Activated naive CD8-positive, alpha-beta T cell treated with anti-CD3 and anti-CD28 coated beads, Interleukin-2, amount 10 ng/mL, durations not matched to agents 7 days and 5 days (primary cell): Measurements from ENCODE around the gene HDAC7. TPM values are rescaled to one million over a fixed set of nuclear protein-coding genes. Genes with fewer than 3 reads are reported as not detected.

ENCODE experiments used
- ATAC-seq: fragments of 150-1000 bp; cut with Tn5 transposase; one replicate; pipeline ENCODE4 v1.10.0; 2021; ENCODE audit warnings: low read depth, moderate library complexity
- POLR2A ChIA-PET: fragments of 350-600 bp; sonication (Branson Sonifier 250); formaldehyde crosslinking; loops from one replicate; lab custom pipeline; 2021; ENCODE audit warnings: antibody characterized with exemption; lab: Charles Lee
- DNase-seq: peaks from one replicate; pipeline ENCODE4 v3.0.0; 2021
- H3K27ac Mint-ChIP-seq: one replicate; pipeline ENCODE4 v1.8.0; 2022; ENCODE audit warnings: mild to moderate bottlenecking, mixed read lengths
- H3K27me3 Mint-ChIP-seq: one replicate; pipeline ENCODE4 v1.8.0; 2022; ENCODE audit warnings: mild to moderate bottlenecking, moderate library complexity, mixed read lengths
- H3K36me3 Mint-ChIP-seq: one replicate; pipeline ENCODE4 v1.8.0; 2021; ENCODE audit warnings: mild to moderate bottlenecking, mixed read lengths
- H3K4me1 Mint-ChIP-seq: one replicate; pipeline ENCODE4 v1.8.0; 2021; ENCODE audit warnings: mixed read lengths
- H3K4me3 Mint-ChIP-seq: one replicate; pipeline ENCODE4 v1.8.0; 2022; ENCODE audit warnings: mild to moderate bottlenecking, moderate library complexity, mixed read lengths
- H3K9me3 Mint-ChIP-seq: one replicate; pipeline ENCODE4 v1.8.0; 2021; ENCODE audit warnings: mixed read lengths
- total RNA-seq, 2 experiments: library from RNA; stranded (reverse); gene quantifications; one replicate each; pipeline ENCODE4 v1.2.3, GENCODE V29; 2021

Gene HDAC7
- total RNA-seq, 2 experiments from 2014 or later: 200 to 215 TPM

- H3K4me1 Mint-ChIP-seq: peaks cover 73% of the 10 kb centered on the region
- no peaks in the 10 kb centered on the region for H3K27me3 Mint-ChIP-seq
- POLR2A ChIA-PET: interaction anchor here (5.3 to 18.4 kb wide), 3 partner anchors 8 to 31 kb away, joined by 28 to 465 read pairs (median 428); partner anchors contain the start of gene HDAC7
- ATAC-seq (no peak), DNase-seq (no peak)
- H3K9me3 Mint-ChIP-seq: no peaks in the 10 kb centered on the region
- H3K4me3 Mint-ChIP-seq: peak overlapping the region; percentile 84
- peaks cover 34% of the 10 kb centered on the region for H3K36me3 Mint-ChIP-seq
- H3K27ac Mint-ChIP-seq: peak overlapping the region; percentile 95
These were observed 18.4 kb downstream of the HDAC7 start for GRCh38 chr12:47801170-47801903.

GRCh38 chr12:47800582-47800981 lies 19.1 kb downstream of the HDAC7 start:
- DNase-seq (no peak), ATAC-seq (no peak)
- Mint-ChIP-seq H3K36me3 (peaks cover 34% of the 10 kb centered on the region), H3K27ac (peak overlapping the region; percentile 95), H3K4me3 (no peak overlapping the region), H3K9me3 (no peaks in the 10 kb centered on the region), H3K27me3 (no peaks in the 10 kb centered on the region), H3K4me1 (peaks cover 65% of the 10 kb centered on the region)
- POLR2A ChIA-PET: interaction anchor here (5.3 to 18.4 kb wide), 3 partner anchors 9 to 32 kb away, joined by 28 to 465 read pairs (median 428); partner anchors contain the start of gene HDAC7

GRCh38 chr12:47799357-47799955 lies 20.2 kb downstream of the HDAC7 start:
- POLR2A ChIA-PET: interaction anchor here (0.6 to 18.4 kb wide), 4 partner anchors 10 to 306 kb away, joined by 3 to 465 read pairs (median 228); partner anchors contain the start of genes HDAC7 and SENP1
- DNase-seq (no peak), ATAC-seq (no peak)
- H3K4me1 Mint-ChIP-seq: peaks cover 54% of the 10 kb centered on the region
- H3K4me3 Mint-ChIP-seq: no peak overlapping the region
- H3K27ac Mint-ChIP-seq: peak overlapping the region; percentile 67
- no peaks in the 10 kb centered on the region for H3K27me3 Mint-ChIP-seq
- peaks cover 26% of the 10 kb centered on the region for H3K36me3 Mint-ChIP-seq
- H3K9me3 Mint-ChIP-seq: no peaks in the 10 kb centered on the region

GRCh38 chr12:47798382-47798948 lies 21.2 kb downstream of the HDAC7 start:
- Mint-ChIP-seq H3K36me3 (peaks cover 24% of the 10 kb centered on the region), H3K9me3 (no peaks in the 10 kb centered on the region), H3K4me3 (no peak overlapping the region), H3K27ac (peak overlapping the region; percentile 65), H3K4me1 (peaks cover 45% of the 10 kb centered on the region), H3K27me3 (no peaks in the 10 kb centered on the region)
- DNase-seq (no peak), ATAC-seq (no peak)
- POLR2A ChIA-PET: interaction anchor here (5.3 to 18.4 kb wide), 3 partner anchors 11 to 34 kb away, joined by 28 to 465 read pairs (median 428); partner anchors contain the start of gene HDAC7

GRCh38 chr12:47797441-47797840 lies 22.3 kb downstream of the HDAC7 start:
- H3K4me1 Mint-ChIP-seq: peaks cover 36% of the 10 kb centered on the region
- no peaks in the 10 kb centered on the region for H3K27me3 Mint-ChIP-seq
- DNase-seq (peak; percentile 61), ATAC-seq (peak; percentile 71)
- peak overlapping the region; percentile 88 for H3K27ac Mint-ChIP-seq
- H3K9me3 Mint-ChIP-seq: no peaks in the 10 kb centered on the region
- POLR2A ChIA-PET: interaction anchor here (0.7 to 18.4 kb wide), 4 partner anchors 12 to 53 kb away, joined by 4 to 465 read pairs (median 228); partner anchors contain the start of gene HDAC7
- H3K4me3 Mint-ChIP-seq: no peak overlapping the region
- peaks cover 25% of the 10 kb centered on the region for H3K36me3 Mint-ChIP-seq

- Mint-ChIP-seq H3K36me3 (peaks cover 25% of the 10 kb centered on the region), H3K27ac (peak overlapping the region; percentile 48)
- no peak for DNase-seq
These were observed 23.8 kb downstream of the HDAC7 start for GRCh38 chr12:47795814-47796411.

GRCh38 chr12:47795121-47795813 lies 24.4 kb downstream of the HDAC7 start:
- POLR2A ChIA-PET: interaction anchor here (17.7 kb wide), 1 partner anchor 22 kb away, joined by 428 read pairs; the partner anchor contains the start of gene HDAC7
- peaks cover 26% of the 10 kb centered on the region for H3K36me3 Mint-ChIP-seq

More at GRCh38 chr12:47795814-47796411, 23.8 kb downstream of the HDAC7 start:
- no peaks in the 10 kb centered on the region for H3K27me3 Mint-ChIP-seq
- H3K4me3 Mint-ChIP-seq: no peak overlapping the region
- no peaks in the 10 kb centered on the region for H3K9me3 Mint-ChIP-seq
- peaks cover 21% of the 10 kb centered on the region for H3K4me1 Mint-ChIP-seq
- no peak for ATAC-seq
- POLR2A ChIA-PET: interaction anchor here (17.7 kb wide), 1 partner anchor 21 kb away, joined by 428 read pairs; the partner anchor contains the start of gene HDAC7

GRCh38 chr12:47794679-47795078 lies 25.0 kb downstream of the HDAC7 start:
- H3K9me3 Mint-ChIP-seq: no peaks in the 10 kb centered on the region

More at GRCh38 chr12:47795121-47795813, 24.4 kb downstream of the HDAC7 start:
- Mint-ChIP-seq H3K27me3 (no peaks in the 10 kb centered on the region), H3K4me3 (no peak overlapping the region), H3K4me1 (peaks cover 17% of the 10 kb centered on the region), H3K27ac (no peak overlapping the region), H3K9me3 (no peaks in the 10 kb centered on the region)
- ATAC-seq: no peak
- no peak for DNase-seq

GRCh38 chr12:47793015-47793681 lies 26.6 kb downstream of the HDAC7 start:
- H3K4me1 Mint-ChIP-seq: peaks cover 4% of the 10 kb centered on the region
- no peak for DNase-seq
- ATAC-seq: no peak
- H3K36me3 Mint-ChIP-seq: peaks cover 28% of the 10 kb centered on the region
- H3K27ac Mint-ChIP-seq: no peak overlapping the region
- POLR2A ChIA-PET: interaction anchor here (1.3 kb wide), 1 partner anchor 24 kb away, joined by 3 read pairs; no protein-coding TSS in a partner anchor
- no peaks in the 10 kb centered on the region for H3K9me3 Mint-ChIP-seq
- no peaks in the 10 kb centered on the region for H3K27me3 Mint-ChIP-seq
- H3K4me3 Mint-ChIP-seq: no peak overlapping the region

More at GRCh38 chr12:47794679-47795078, 25.0 kb downstream of the HDAC7 start:
- POLR2A ChIA-PET: interaction anchor here (17.7 kb wide), 1 partner anchor 23 kb away, joined by 428 read pairs; the partner anchor contains the start of gene HDAC7
- Mint-ChIP-seq H3K36me3 (peaks cover 27% of the 10 kb centered on the region), H3K4me3 (no peak overlapping the region), H3K27me3 (no peaks in the 10 kb centered on the region), H3K4me1 (peaks cover 14% of the 10 kb centered on the region), H3K27ac (peak overlapping the region; percentile 62)
- ATAC-seq: no peak
- no peak for DNase-seq

GRCh38 chr12:47791874-47792273 lies 27.8 kb downstream of the HDAC7 start:
- no peaks in the 10 kb centered on the region for H3K27me3 Mint-ChIP-seq
- H3K9me3 Mint-ChIP-seq: no peaks in the 10 kb centered on the region
- ATAC-seq: no peak
- no peak for DNase-seq
- peaks cover 3% of the 10 kb centered on the region for H3K4me1 Mint-ChIP-seq
- no peak overlapping the region for H3K27ac Mint-ChIP-seq
- peaks cover 25% of the 10 kb centered on the region for H3K36me3 Mint-ChIP-seq
- no peak overlapping the region for H3K4me3 Mint-ChIP-seq
- POLR2A ChIA-PET: interaction anchor here (1.3 to 1.5 kb wide), 2 partner anchors 25 to 47 kb away, joined by 3 read pairs; no protein-coding TSS in a partner anchor

- no peak overlapping the region for H3K27ac Mint-ChIP-seq
These were observed 28.4 kb downstream of the HDAC7 start for GRCh38 chr12:47791351-47791746.

More at GRCh38 chr12:47791351-47791746, 28.4 kb downstream of the HDAC7 start:
- Mint-ChIP-seq H3K9me3 (no peaks in the 10 kb centered on the region), H3K36me3 (peaks cover 25% of the 10 kb centered on the region), H3K4me1 (peaks cover 3% of the 10 kb centered on the region), H3K27me3 (no peaks in the 10 kb centered on the region), H3K4me3 (no peak overlapping the region)
- no peak for DNase-seq
- POLR2A ChIA-PET: interaction anchor here (1.0 to 1.7 kb wide), 3 partner anchors 17 to 47 kb away, joined by 3 to 5 read pairs (median 4); no protein-coding TSS in a partner anchor
- ATAC-seq: no peak
